K562 (cell line): ENCODE results near the gene BCAS3. TPM values are rescaled to one million over a fixed set of nuclear protein-coding genes. Genes with fewer than 3 reads are reported as not detected.

Source experiments
- ETS2 ChIP-seq: IDR thresholded peaks from 2 replicates; pipeline ENCODE4 v1.6.1; 2016; ENCODE audit warnings: borderline replicate concordance, missing genetic modification characterization, mild to moderate bottlenecking, moderate library complexity, missing compliant biosample characterization; ENCODE audit not compliant: poor library complexity, severe bottlenecking
- RAD21 ChIP-seq, 2 experiments: fragments of 250-450 bp in 1 of 2; fragments of 450-650 bp in 1 of 2; sonication (Bioruptor Pico) in 1 of 2; formaldehyde crosslinking in 1 of 2; IDR thresholded peaks in 1 of 2; conservative IDR thresholded peaks in 1 of 2; 2 replicates each; pipeline versions ENCODE4 v1.4.0 to v1.8.0; 2020 to 2022; ENCODE audit warnings: mild to moderate bottlenecking in 2 of 2, moderate library complexity in 1 of 2
- SUPT5H ChIP-seq: fragments of 450-650 bp; IDR thresholded peaks from 2 replicates; pipeline ENCODE4 v1.6.1; 2016
- TARDBP ChIP-seq: fragments of 450-650 bp; IDR thresholded peaks from 2 replicates; pipeline ENCODE4 v1.6.1; 2016
- U2AF2 ChIP-seq: fragments of 200-400 bp; formaldehyde crosslinking; optimal IDR thresholded peaks from 2 replicates; pipeline ENCODE3; 2017; ENCODE audit warnings: low read depth, mild to moderate bottlenecking, low read length
- ZNF143 ChIP-seq: sonication (generic); formaldehyde crosslinking; IDR thresholded peaks from 2 replicates; pipeline ENCODE4 v1.9.0; 2022; ENCODE audit warnings: mild to moderate bottlenecking, missing genetic modification reagents
- ZNF347 ChIP-seq: fragments of 450-650 bp; formaldehyde crosslinking; IDR thresholded peaks from 2 replicates; pipeline ENCODE4 v1.4.0; 2020; ENCODE audit warnings: low read depth, mild to moderate bottlenecking, moderate library complexity
- ZNF511 ChIP-seq: sonication (generic); formaldehyde crosslinking; IDR thresholded peaks from 2 replicates; pipeline ENCODE4 v1.8.0; 2022; ENCODE audit warnings: mild to moderate bottlenecking, missing genetic modification reagents
- polyA plus RNA-seq, 8 experiments: library from polyadenylated mRNA; depleted of rRNA in 4 of 8; stranded (reverse) in 5 of 8; unstranded in 3 of 8; fragments of >200 nt; fragmentation: Nextera tagmentation in 2 of 8; fragmentation: Illumina TruSeq in 1 of 8; extraction: Ambion mirVana in 2 of 8; extraction: Trizol in 1 of 8; gene quantifications; 2 replicates each; pipeline versions ENCODE4 v1.2.1 to v1.2.3, GENCODE V29; 2011 to 2014; ENCODE audit warnings: inconsistent platforms in 1 of 8, missing spikeins in 1 of 8
- total RNA-seq, 7 experiments: library from RNA; depleted of rRNA in 6 of 7; stranded (reverse); fragments of >200 nt in 6 of 7; fragmentation: Illumina TruSeq in 2 of 7; extraction: Trizol in 2 of 7; gene quantifications; 2 replicates each; pipeline versions ENCODE4 v1.2.1 to v1.2.3, GENCODE V29; 2011 to 2021; ENCODE audit warnings: low replicate concordance in 1 of 7
- TF ChIP-seq, protein P1 (sequence below): fragments of 250-450 bp; sonication (Bioruptor Pico); IDR thresholded peaks from 2 replicates; pipeline ENCODE4 v1.4.0; 2020; ENCODE audit warnings: mild to moderate bottlenecking, moderate library complexity, borderline replicate concordance

Gene BCAS3
- total and polyA plus RNA-seq, 9 of the 15 experiments (the other 6 are each of a cell fraction or from before 2014, with no cell fraction given), result 1.9 to 5.5 (median 3.5) TPM

GRCh38 chr17:61416211-61416539, 738.5 kb downstream of the BCAS3 start (continued):
- TF ChIP-seq, protein P1, sequence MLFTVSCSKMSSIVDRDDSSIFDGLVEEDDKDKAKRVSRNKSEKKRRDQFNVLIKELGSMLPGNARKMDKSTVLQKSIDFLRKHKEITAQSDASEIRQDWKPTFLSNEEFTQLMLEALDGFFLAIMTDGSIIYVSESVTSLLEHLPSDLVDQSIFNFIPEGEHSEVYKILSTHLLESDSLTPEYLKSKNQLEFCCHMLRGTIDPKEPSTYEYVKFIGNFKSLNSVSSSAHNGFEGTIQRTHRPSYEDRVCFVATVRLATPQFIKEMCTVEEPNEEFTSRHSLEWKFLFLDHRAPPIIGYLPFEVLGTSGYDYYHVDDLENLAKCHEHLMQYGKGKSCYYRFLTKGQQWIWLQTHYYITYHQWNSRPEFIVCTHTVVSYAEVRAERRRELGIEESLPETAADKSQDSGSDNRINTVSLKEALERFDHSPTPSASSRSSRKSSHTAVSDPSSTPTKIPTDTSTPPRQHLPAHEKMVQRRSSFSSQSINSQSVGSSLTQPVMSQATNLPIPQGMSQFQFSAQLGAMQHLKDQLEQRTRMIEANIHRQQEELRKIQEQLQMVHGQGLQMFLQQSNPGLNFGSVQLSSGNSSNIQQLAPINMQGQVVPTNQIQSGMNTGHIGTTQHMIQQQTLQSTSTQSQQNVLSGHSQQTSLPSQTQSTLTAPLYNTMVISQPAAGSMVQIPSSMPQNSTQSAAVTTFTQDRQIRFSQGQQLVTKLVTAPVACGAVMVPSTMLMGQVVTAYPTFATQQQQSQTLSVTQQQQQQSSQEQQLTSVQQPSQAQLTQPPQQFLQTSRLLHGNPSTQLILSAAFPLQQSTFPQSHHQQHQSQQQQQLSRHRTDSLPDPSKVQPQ, result no peak
- TF ChIP-seq SUPT5H, result no peak
- TF ChIP-seq ZNF511, result no peak
- no peak for TF ChIP-seq U2AF2
- TF ChIP-seq ETS2 (tag), result no peak
- TF ChIP-seq ZNF347, result no peak
- TF ChIP-seq TARDBP, result no peak
- no peak for TF ChIP-seq RAD21 (CRISPR knock-in tag; conservative IDR thresholded peaks at IDR 0.05 in 1 of 2, IDR thresholded peaks at IDR 0.05 in 1 of 2)
- TF ChIP-seq ZNF143, result no peak
- TF ChIP-seq, all 486 proteins: peak for 0
